Fibroblast of mammary gland (primary cell): ENCODE measurements around the gene CAPN5.

Experiments used
- DNase-seq: peaks from one replicate; pipeline ENCODE4 v3.0.0-alpha.2; 2010; ENCODE audit warnings: low read depth
- H3K4me3 ChIP-seq: 2 replicates; pipeline ENCODE4 v1.5.1; 2011; ENCODE audit warnings: low read depth, mild to moderate bottlenecking, low read length, moderate library complexity; ENCODE audit not compliant: control insufficient read depth
- CTCF ChIP-seq: conservative IDR thresholded peaks from 2 replicates; pipeline ENCODE4 v1.5.1; 2011; ENCODE audit warnings: low read depth, low read length, inconsistent platforms; ENCODE audit not compliant: control insufficient read depth, insufficient read depth

Gene CAPN5

GRCh38 chr11:77051511-77051910, 15.3 kb upstream of the CAPN5 start:
- H3K4me3 ChIP-seq, result no peak overlapping the region
- DNase-seq, result no peak
- TF ChIP-seq CTCF, result no peak

GRCh38 chr11:77052518-77052917, 14.3 kb upstream of the CAPN5 start:
- no peak for DNase-seq
- no peak for TF ChIP-seq CTCF
- H3K4me3 ChIP-seq, result no peak overlapping the region

- no peak for DNase-seq
- no peak for TF ChIP-seq CTCF
- H3K4me3 ChIP-seq, result no peak overlapping the region
Observed at GRCh38 chr11:77053217-77054015, 13.4 kb upstream of the CAPN5 start.

- no peak for DNase-seq
- no peak for TF ChIP-seq CTCF
- H3K4me3 ChIP-seq, result no peak overlapping the region
Observed at GRCh38 chr11:77054084-77054483, 12.7 kb upstream of the CAPN5 start.

GRCh38 chr11:77055101-77055561, 11.6 kb upstream of the CAPN5 start:
- H3K4me3 ChIP-seq, result no peak overlapping the region
- DNase-seq, result no peak
- TF ChIP-seq CTCF, result no peak

GRCh38 chr11:77055913-77056312, 10.9 kb upstream of the CAPN5 start:
- no peak for TF ChIP-seq CTCF
- H3K4me3 ChIP-seq, result no peak overlapping the region
- no peak for DNase-seq

- no peak overlapping the region for H3K4me3 ChIP-seq
- no peak for DNase-seq
- no peak for TF ChIP-seq CTCF
Observed at GRCh38 chr11:77056814-77057402, 9.9 kb upstream of the CAPN5 start.
